Left cardiac atrium (tissue), 4 donors: ENCODE measurements around the gene LRRC2. TPM values are rescaled to one million over a fixed set of nuclear protein-coding genes. Genes with fewer than 3 reads are reported as not detected.
"Not testable (repeated sequence)": the region's sequence is repeated elsewhere in the genome, so short reads cannot be mapped to it uniquely, and the experiment has no call there.

Experiments
- ATAC-seq, 2 donors: fragments of 200-7000 bp; cut with Tn5 transposase; one replicate each; pipeline ENCODE4 v1.9.1; 2020; ENCODE audit warnings: mild to moderate bottlenecking in 2 of 2, moderate library complexity in 2 of 2
- DNase-seq: peaks from one replicate; pipeline ENCODE4 v3.0.0-alpha.2; 2020
- intact Hi-C, 2 donors: fragments of 100-400 bp; cut with DNase I; formaldehyde crosslinking; loops; one replicate each; pipeline versions ENCODE4 v1.14.1 to v1.15.1; 2022 to 2023
- total RNA-seq, 2 donors: library from RNA; stranded (reverse); fragmentation: NEBNext Ultra II Directional; extraction: Animal tissue kit (Norgen Biotek cat#: 25700); gene quantifications; one replicate each; pipeline ENCODE4 v1.2.1, GENCODE V29; 2021
- donor health status: DM: no; HTN: yes; CAD: no.
- donor health status: DM: no; HTN: yes; CAD: no; lungs with severe emphysema.
- donor health status: DM: yes; HTN: yes; CAD: no.
- donor health status: Dilated cardiomyopathy.

The LRRC2 gene
- total RNA-seq, 2 donors from 2014 or later, result 14.3 to 20.5 TPM

GRCh38 chr3:46508850-46509591, 57.1 kb downstream of the LRRC2 start:
- DNase-seq, result no peak
- intact Hi-C loops, result no loop called here
- no peak for ATAC-seq

DNA sequence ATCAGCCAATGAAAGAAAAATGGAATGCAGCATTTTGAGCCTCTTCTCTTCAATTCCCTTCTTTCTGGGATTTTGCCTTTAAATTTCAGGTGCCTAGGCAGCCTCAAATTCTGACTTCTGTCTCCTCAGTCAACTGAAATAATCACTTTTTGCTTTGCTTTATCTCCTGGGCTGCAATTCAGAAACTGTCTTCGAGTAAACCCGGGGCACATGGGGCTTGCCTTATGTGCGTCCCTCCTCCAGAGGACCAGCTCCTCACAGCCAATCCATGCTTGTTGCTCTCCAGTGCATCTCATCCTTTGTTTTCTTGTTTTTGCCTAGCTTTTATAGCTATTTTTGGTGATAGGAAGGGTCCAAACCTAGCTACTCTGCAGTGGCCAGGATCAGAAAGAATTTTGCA, 59.6 kb downstream of the LRRC2 start:
- intact Hi-C loops, result no loop called here
- DNase-seq (no peak), ATAC-seq (no peak)

GRCh38 chr3:46505953-46506352, 60.1 kb downstream of the LRRC2 start:
- no peak for DNase-seq
- no peak for ATAC-seq
- intact Hi-C loops, result no loop called here

DNA sequence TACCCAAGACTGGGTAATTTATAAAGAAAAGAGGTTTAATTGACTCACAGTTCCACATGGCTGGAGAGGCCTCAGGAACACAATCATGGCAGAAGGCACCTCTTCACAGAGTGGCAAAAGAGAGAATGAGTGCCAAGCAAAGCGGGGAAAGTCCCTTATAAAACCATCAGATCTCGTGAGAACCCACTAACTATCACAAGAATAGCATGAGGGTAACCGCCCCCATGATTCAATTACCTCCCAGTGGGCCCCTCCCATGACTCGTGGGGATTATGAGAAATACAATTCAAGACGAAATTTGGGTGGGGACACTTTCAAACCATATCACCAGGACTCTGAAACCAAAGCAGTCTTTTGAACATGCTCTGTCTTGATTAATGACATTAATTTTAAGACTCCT, 61.3 kb downstream of the LRRC2 start:
- no peak for ATAC-seq
- no peak for DNase-seq
- intact Hi-C loops, result no loop called here

DNA sequence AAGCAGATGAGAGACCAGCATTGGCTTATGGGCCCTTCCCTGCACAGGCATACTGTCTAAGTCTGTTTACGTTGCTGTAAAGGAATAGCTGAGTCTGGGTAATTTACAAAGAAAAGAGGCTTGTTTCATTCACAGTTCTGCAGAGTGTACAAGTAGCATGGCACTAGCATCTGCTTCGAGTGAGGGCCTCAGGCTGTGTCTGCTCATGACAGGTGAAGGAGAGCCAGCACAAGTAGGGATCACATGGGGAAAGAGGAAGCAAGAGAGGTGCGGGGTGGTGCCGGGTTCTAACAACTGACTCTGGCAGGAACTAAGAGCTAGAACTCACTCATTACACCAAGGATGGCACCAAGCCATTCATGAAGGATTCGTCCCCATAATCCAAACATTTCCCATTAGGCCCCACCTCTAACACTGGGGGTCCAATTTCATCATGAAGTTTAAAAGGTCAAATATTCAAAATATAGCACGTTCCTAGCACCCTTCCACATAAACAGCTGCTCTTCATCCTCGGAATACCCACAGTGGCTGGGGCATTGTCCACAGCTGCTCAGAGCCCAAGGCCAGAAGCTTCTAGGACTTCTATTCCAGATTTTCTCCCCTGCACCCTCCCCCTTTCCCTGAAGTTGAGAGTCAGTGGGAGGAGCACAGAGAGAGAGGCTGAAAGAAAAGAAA, 62.8 kb downstream of the LRRC2 start:
- intact Hi-C loops, result no loop called here
- ATAC-seq (no peak), DNase-seq (no peak)

DNA sequence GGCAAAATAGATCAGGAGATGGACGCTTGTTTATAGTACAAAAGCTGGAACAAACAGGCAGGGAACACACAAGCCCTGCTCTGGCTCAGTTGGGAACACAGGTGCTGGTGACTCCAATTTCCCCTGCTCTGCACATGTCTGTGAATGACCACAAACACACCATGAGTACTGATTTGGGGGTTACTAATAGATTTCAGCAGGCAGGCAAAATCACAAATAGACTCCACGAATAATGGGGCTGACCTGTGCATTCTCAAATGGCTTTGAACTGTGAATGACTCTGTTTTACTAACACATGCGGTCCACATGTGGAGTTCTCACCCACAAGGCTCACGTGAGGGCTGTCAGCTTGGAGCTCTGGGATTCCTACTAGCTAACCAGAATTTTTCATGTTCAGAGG, 64.4 kb downstream of the LRRC2 start:
- DNase-seq, result no peak
- intact Hi-C loops, result no loop called here
- no peak for ATAC-seq

DNA sequence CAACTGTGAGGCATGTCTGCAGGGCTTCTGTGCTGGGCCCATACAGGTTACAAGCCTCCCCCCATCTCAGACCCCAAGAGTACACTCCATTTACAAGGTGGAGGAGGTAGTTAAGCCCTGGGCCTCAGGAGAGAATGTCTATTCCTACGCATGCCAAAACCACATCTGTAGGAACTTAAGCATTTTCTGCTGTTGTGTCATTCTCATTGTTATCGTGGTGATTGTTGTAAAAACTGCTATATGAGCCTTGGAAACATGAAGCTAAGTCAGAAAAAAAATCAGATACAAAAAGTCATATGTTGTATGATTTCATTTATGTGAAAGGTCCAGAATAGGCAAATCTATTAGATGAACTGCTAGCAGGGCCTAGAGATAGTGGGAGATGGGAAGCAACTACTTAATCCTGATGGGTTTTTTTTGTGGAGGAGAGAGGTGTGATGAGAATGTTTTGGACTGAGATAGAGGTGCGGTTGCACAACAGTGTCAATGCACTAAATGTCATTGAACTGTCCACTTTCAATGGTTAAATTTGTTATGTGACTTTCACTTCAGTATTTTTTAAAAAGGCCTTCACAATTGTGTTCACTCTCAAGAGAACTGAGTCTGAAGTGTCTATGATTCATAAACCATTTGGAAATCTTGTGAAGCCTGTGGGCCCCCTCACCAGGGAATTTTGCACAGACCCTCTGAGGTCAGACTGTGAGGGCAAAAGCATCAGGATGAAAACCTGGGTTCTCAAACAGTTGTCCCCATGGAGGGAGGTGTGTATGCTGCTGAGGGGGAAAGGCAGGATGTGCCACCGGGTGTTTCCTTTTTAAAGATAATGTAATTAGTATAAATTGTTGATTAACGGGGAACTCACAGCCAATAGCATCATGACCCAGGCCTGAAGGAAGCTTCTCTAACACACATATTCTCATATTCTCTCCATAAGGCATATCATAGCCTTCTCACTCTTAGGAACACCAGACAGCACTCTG, 65.2 kb downstream of the LRRC2 start:
- no peak for DNase-seq
- no peak for ATAC-seq
- intact Hi-C loops, result no loop called here

- ATAC-seq, result no peak
- no peak for DNase-seq
- intact Hi-C loops, result no loop called here
Measured at GRCh38 chr3:46498916-46499519, 67.1 kb downstream of the LRRC2 start.

GRCh38 chr3:46497556-46498265, 68.4 kb downstream of the LRRC2 start, which contains the start of gene RTP3:
Gene RTP3 (plus strand): TSS chr3:46497976. CDS start chr3:46498063, 87 bp downstream.
- no peak for ATAC-seq
- intact Hi-C loops, result no loop called here
- DNase-seq, result no peak

DNA sequence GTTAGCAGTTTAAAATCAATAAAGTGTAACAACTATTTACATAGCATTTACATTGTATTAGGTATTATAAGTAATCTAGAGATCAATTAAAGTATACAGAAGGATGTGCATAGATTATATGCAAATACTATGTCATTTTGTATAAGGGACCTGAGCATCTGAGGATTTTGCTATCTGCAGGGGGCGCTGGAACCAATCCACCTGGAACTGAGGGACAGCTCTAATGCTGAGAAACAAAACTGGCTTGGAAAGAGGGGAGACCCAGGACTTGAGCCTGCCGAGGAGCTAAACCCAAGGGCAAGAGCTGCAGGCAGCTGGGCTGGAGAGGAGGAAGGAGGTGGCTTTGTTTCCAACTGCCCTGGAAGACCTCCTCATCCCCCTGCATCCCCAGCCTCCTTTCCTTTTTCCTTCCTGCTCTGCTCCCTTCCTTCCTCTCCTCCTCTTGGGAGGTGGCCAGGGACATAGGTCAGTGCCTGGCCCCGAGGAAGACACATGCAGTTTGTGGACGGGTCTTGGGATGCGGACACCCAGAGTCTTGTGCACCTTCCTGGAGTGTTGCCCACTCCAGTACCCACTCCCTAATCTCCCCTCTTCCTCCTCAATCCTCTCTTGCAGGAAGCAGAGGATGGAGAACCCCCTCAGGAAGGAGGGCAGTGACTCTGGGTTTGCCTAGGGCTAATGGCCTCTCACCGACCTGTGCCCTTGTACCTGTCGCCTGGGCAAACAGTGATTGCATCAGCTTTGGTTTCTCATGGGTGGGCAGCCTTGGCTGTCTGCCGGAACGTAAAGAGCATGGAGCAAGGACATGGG, 69.2 kb downstream of the LRRC2 start:
- no peak for ATAC-seq
- intact Hi-C loops, result no loop called here
- no peak for DNase-seq

GRCh38 chr3:46495901-46496456, 70.1 kb downstream of the LRRC2 start:
- no peak for DNase-seq
- ATAC-seq, result no peak
- intact Hi-C loops, result no loop called here

DNA sequence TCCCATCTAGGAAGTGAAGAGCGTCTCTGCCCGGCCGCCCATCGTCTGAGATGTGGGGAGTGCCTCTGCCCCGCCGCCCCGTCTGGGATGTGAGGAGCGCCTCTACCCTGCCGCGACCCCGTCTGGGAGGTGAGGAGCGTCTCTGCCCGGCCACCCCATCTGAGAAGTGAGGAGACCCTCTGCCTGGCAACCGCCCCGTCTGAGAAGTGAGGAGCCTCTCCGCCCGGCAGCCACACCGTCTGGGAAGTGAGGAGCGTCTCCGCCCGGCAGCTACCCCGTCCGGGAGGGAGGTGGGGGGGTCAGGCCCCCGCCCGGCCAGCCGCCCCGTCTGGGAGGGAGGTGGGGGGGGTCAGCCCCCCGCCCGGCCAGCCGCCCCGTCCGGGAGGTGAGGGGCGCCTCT, 71.6 kb downstream of the LRRC2 start:
- intact Hi-C loops, ATAC-seq, DNase-seq: not testable (repeated sequence)

DNA sequence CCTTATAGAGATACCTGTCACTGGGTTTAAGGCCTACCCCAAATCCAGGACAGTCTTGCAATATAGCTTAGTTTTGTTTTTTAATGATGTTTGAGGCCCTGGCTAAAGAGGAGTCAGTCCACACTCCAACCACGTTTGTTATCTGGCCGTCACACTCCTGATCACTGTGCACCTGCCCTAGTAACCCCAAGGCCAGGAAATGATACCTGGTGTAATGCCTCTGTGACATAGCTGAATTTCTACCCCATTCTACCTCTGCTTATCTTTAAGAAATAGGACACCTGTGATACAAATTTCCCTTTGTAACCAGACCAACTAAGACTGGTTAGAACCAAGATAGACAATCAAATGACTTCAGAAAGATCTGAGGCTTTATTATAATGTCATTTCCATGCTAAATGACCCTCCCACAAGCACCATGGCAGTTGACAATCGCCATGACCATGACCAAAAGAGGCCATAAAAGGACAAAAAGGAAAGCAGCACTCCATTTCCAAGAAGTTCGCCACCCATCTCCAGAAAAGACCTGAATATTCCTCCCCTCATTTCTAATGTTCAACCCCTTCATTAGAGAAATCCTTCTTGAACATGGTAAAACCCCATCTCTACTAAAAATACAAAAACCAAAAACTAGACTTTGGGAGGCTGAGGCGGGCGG, 73.1 kb downstream of the LRRC2 start:
- ATAC-seq (no peak), DNase-seq (no peak)
- intact Hi-C loops, result no loop called here

DNA sequence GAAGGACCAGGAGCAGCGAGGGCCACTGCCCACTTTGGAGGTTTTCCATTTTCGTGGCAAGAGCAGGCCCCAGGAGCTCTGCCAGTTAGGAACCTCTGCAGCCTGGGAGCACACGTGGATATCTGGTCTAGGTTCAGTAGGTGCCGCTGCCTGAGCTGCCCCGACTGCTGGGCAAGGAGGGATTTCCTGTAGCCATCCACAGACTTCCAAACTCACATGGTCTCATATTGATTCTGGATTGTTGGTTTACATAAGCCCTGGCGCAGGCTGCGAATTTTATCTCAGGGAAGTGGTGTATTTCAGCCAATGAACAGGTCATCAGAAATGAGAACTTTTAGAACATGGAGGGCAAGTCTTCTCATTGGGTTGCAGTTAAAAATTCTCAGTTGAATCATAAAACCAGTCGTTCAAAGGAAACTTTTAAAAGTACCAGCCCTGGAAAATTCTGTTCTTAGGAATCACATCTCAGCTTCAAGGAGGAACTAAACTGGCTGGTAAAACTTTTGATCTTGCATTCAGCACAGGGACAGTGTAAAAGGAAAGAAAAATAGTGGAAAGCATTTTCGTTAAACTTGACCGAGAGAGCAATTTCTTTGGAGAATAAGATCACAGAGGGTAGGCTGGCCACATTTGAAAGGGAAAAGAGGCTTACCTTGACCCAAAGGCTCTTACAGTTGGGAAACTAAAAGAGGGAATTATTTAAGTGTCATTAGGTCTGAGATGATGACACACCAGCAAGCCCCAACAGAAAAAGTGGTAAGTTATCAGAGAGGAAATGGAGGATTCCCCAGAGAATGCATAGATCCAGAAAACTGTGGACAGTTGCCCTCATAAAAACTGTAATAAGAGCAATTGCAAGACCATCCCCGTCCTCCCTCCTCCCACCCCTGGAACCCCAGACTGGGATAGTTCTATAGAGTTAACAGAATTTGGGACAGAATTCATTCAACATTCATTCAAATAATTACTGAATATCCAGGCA, 74.7 kb downstream of the LRRC2 start:
- ATAC-seq (no peak), DNase-seq (no peak)
- intact Hi-C loops, result no loop called here

DNA sequence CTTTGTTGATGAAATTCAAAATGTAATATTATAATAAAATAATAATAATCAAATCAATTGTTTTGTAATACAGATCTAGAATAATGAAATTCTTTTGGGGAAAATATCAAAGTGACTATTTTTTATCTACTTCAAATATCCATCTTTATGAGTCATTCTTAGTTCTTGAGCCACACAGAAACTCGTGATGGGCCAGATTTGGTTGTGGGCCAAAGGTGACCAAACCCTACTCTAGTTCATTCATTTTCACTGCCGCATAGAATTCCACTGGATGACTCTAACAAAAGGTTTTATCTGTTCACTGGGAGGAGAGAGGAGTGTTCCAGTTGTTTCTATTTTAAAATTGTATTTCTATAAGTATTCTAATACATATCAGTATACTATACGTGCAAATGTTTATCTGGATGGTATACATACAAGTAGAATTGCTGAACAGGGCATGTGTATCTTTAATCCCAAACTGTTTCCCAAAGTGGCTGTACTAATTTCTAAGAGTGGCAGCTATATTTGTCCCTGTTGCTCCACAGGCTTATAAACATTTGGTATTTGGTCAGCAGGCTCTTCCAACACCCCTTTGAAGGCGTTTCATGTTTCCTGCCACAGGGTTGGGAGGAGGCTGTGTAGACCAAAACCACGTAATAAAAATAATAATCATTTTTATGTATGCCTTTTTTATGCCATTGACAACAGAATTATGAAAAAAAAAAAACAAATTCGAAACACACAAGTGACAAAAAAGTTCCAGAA, 75.6 kb downstream of the LRRC2 start:
- ATAC-seq (no peak), DNase-seq (no peak)
- intact Hi-C loops, result no loop called here
